GM23248 (cell line): ENCODE results near the gene ARHGAP10. TPM values are rescaled to one million over a fixed set of nuclear protein-coding genes. Genes with fewer than 3 reads are reported as not detected.

Source experiments
- DNase-seq: peaks from one replicate; pipeline ENCODE4 v3.0.0-alpha.2; 2015
- H2AFZ ChIP-seq: fragments of 200-600 bp; sonication (generic); 2 replicates; pipeline ENCODE4 v1.6.1; 2016; ENCODE audit warnings: antibody characterized with exemption
- H3F3A ChIP-seq: fragments of 200-600 bp; sonication (generic); 2 replicates; pipeline ENCODE4 v1.6.1; 2016; ENCODE audit warnings: mild to moderate bottlenecking, antibody characterized with exemption, mixed run types; ENCODE audit not compliant: insufficient read depth
- H3K27ac ChIP-seq: fragments of 200-600 bp; sonication (generic); 2 replicates; pipeline ENCODE4 v1.5.1; 2016; ENCODE audit warnings: mild to moderate bottlenecking
- H3K27me3 ChIP-seq: fragments of 200-600 bp; sonication (generic); replicated peaks from 2 replicates; pipeline ENCODE4 v1.6.1; 2016; ENCODE audit warnings: mild to moderate bottlenecking; ENCODE audit not compliant: insufficient read depth
- H3K36me3 ChIP-seq: fragments of 200-600 bp; sonication (generic); 2 replicates; pipeline ENCODE4 v1.6.1; 2016; ENCODE audit warnings: low read depth, mild to moderate bottlenecking
- H3K4me1 ChIP-seq: fragments of 200-600 bp; sonication (generic); 2 replicates; pipeline ENCODE4 v1.6.1; 2016; ENCODE audit warnings: mild to moderate bottlenecking; ENCODE audit not compliant: insufficient read depth
- H3K4me2 ChIP-seq: fragments of 200-600 bp; sonication (generic); one replicate; pipeline ENCODE4 v1.6.1; 2016; ENCODE audit warnings: mild to moderate bottlenecking; ENCODE audit not compliant: unreplicated experiment
- H3K4me3 ChIP-seq: fragments of 200-600 bp; sonication (generic); 2 replicates; pipeline ENCODE4 v1.5.1; 2016; ENCODE audit warnings: mild to moderate bottlenecking
- H3K79me2 ChIP-seq: fragments of 200-600 bp; sonication (generic); 2 replicates; pipeline ENCODE4 v1.6.1; 2016; ENCODE audit warnings: mild to moderate bottlenecking; ENCODE audit not compliant: insufficient read depth
- H3K9ac ChIP-seq: fragments of 200-600 bp; sonication (generic); 2 replicates; pipeline ENCODE4 v1.6.1; 2016; ENCODE audit warnings: mild to moderate bottlenecking
- H3K9me2 ChIP-seq: fragments of 200-600 bp; sonication (generic); 2 replicates; pipeline ENCODE4 v1.6.1; 2016; ENCODE audit warnings: mixed run types, mild to moderate bottlenecking, moderate library complexity; ENCODE audit not compliant: insufficient read depth
- H3K9me3 ChIP-seq: fragments of 200-600 bp; sonication (generic); one replicate; pipeline ENCODE4 v1.6.1; 2017; ENCODE audit warnings: low read depth
- H4K20me1 ChIP-seq: fragments of 200-600 bp; sonication (generic); 2 replicates; pipeline ENCODE4 v1.6.0; 2016; ENCODE audit not compliant: insufficient read depth
- EZH2 ChIP-seq: fragments of 200-600 bp; sonication (generic); IDR thresholded peaks from 2 replicates; pipeline ENCODE4 v1.6.1; 2018; ENCODE audit warnings: antibody characterized with exemption, mild to moderate bottlenecking; ENCODE audit not compliant: insufficient read depth, poor library complexity, severe bottlenecking
- EZH2phosphoT487 ChIP-seq: fragments of 200-600 bp; sonication (generic); IDR thresholded peaks from 2 replicates; pipeline ENCODE4 v1.6.1; 2018; ENCODE audit warnings: antibody characterized with exemption, moderate library complexity, mild to moderate bottlenecking, low read depth; ENCODE audit not compliant: insufficient read depth
- WGBS, 2 experiments: methylation state at CpG; one replicate each; pipeline ENCODE4 v1.1.6; 2015 to 2017; ENCODE audit warnings: low lambda C conversion rate in 2 of 2, low coverage in 1 of 2; ENCODE audit errors: missing lambda C conversion rate in 2 of 2; 5-methylcytosine and 5-hydroxymethylcytosine counted together
- in situ Hi-C: fragments of 300-500 bp; cut with MboI; formaldehyde crosslinking; loops from 2 replicates; pipeline ENCODE4 v1.15.0; 2020
- polyA plus RNA-seq: library from polyadenylated mRNA; unstranded; fragments of >200 nt; fragmentation: Nextera tagmentation; extraction: Ambion mirVana; gene quantifications from 2 replicates; pipeline ENCODE4 v1.2.1, GENCODE V29; 2016
- total RNA-seq: library from RNA; depleted of rRNA; stranded (reverse); fragments of >200 nt; shearing (Covaris generic); gene quantifications from 2 replicates; pipeline ENCODE4 v1.2.3, GENCODE V29; 2014

The ARHGAP10 gene
- total and polyA plus RNA-seq, 2 experiments from 2014 or later = 19.5 to 24.8 TPM

GRCh38 chr4:148089624-148090023, 357.7 kb downstream of the ARHGAP10 start:
- H3K27ac ChIP-seq = no peak overlapping the region
- no peak for DNase-seq
- no peaks in the 10 kb centered on the region for H3F3A ChIP-seq
- H3K36me3 ChIP-seq = no peaks in the 10 kb centered on the region
- no peaks in the 10 kb centered on the region for H3K9me2 ChIP-seq
- in situ Hi-C loops = no loop called here
- H3K9ac ChIP-seq = no peak overlapping the region
- H2AFZ ChIP-seq = no peak overlapping the region
- H3K79me2 ChIP-seq = no peaks in the 10 kb centered on the region
- no peaks in the 10 kb centered on the region for H3K4me1 ChIP-seq
- WGBS, 2 experiments = 81 to 85% methylated on average over 6 of the region's 6 CpGs
- TF ChIP-seq EZH2phosphoT487 (no peak), EZH2 (no peak)
- no peaks in the 10 kb centered on the region for H3K27me3 ChIP-seq
- H3K4me2 ChIP-seq = no peak overlapping the region
- no peak overlapping the region for H3K4me3 ChIP-seq
- H3K9me3 ChIP-seq = no peaks in the 10 kb centered on the region
- no peaks in the 10 kb centered on the region for H4K20me1 ChIP-seq

GRCh38 chr4:148090029-148090428, 358.1 kb downstream of the ARHGAP10 start:
- no peaks in the 10 kb centered on the region for H3K9me3 ChIP-seq
- no peaks in the 10 kb centered on the region for H4K20me1 ChIP-seq
- H3K4me2 ChIP-seq = no peak overlapping the region
- H3K9ac ChIP-seq = no peak overlapping the region
- no peaks in the 10 kb centered on the region for H3K27me3 ChIP-seq
- H3K27ac ChIP-seq = no peak overlapping the region
- no peaks in the 10 kb centered on the region for H3K79me2 ChIP-seq
- no peak overlapping the region for H2AFZ ChIP-seq
- TF ChIP-seq EZH2phosphoT487 (no peak), EZH2 (no peak)
- H3K9me2 ChIP-seq = no peaks in the 10 kb centered on the region
- H3K4me3 ChIP-seq = no peak overlapping the region
- in situ Hi-C loops = no loop called here
- DNase-seq = no peak
- H3K4me1 ChIP-seq = no peaks in the 10 kb centered on the region
- no peaks in the 10 kb centered on the region for H3K36me3 ChIP-seq
- no peaks in the 10 kb centered on the region for H3F3A ChIP-seq
- 91 to 95% methylated on average over 6 of the region's 6 CpGs for WGBS, 2 experiments

- TF ChIP-seq EZH2 = no peak
- TF ChIP-seq EZH2phosphoT487 = no peak
- H3K36me3 ChIP-seq = no peaks in the 10 kb centered on the region
- no peaks in the 10 kb centered on the region for H3K79me2 ChIP-seq
- 86 to 92% methylated on average over 17 of the region's 17 CpGs for WGBS, 2 experiments
- no peak overlapping the region for H3K4me3 ChIP-seq
- no peak for DNase-seq
- in situ Hi-C loops = no loop called here
- H3F3A ChIP-seq = no peaks in the 10 kb centered on the region
- no peak overlapping the region for H3K9ac ChIP-seq
- no peaks in the 10 kb centered on the region for H3K27me3 ChIP-seq
- no peak overlapping the region for H3K4me2 ChIP-seq
- no peak overlapping the region for H2AFZ ChIP-seq
- H3K27ac ChIP-seq = no peak overlapping the region
- no peaks in the 10 kb centered on the region for H3K4me1 ChIP-seq
- H3K9me3 ChIP-seq = no peaks in the 10 kb centered on the region
- no peaks in the 10 kb centered on the region for H3K9me2 ChIP-seq
- H4K20me1 ChIP-seq = no peaks in the 10 kb centered on the region
Measured at GRCh38 chr4:148090503-148091476, 358.9 kb downstream of the ARHGAP10 start.

DNA sequence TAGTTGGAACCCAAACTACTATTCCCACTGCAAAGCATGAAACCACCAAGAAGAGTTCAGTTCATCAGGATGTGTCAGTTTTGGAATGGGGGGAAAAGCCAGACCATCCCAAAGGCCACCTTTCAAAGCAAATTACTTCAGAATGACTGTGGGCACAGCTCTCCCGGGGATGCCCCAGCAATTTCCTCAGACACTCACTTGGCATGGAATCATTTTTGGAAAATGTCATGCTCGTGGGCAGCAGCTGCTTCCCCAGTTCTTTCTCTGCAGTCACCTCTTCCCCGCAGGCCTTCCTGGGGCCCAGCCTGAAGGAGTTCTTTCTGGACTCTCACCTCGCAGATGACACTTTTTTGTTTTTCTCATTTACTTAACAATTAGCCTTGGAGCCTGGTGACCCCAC, 360.0 kb downstream of the ARHGAP10 start:
- in situ Hi-C loops = no loop called here
- TF ChIP-seq EZH2 (no peak), EZH2phosphoT487 (no peak)
- H3K9me2 ChIP-seq = no peaks in the 10 kb centered on the region
- no peak overlapping the region for H3K4me3 ChIP-seq
- H3K4me2 ChIP-seq = no peak overlapping the region
- 78 to 81% methylated on average over 4 of the region's 4 CpGs for WGBS, 2 experiments
- no peak overlapping the region for H3K9ac ChIP-seq
- no peaks in the 10 kb centered on the region for H3K4me1 ChIP-seq
- no peaks in the 10 kb centered on the region for H3F3A ChIP-seq
- DNase-seq = no peak
- no peaks in the 10 kb centered on the region for H3K9me3 ChIP-seq
- H3K36me3 ChIP-seq = no peaks in the 10 kb centered on the region
- H3K27me3 ChIP-seq = no peaks in the 10 kb centered on the region
- H4K20me1 ChIP-seq = no peaks in the 10 kb centered on the region
- no peaks in the 10 kb centered on the region for H3K79me2 ChIP-seq
- no peak overlapping the region for H2AFZ ChIP-seq
- H3K27ac ChIP-seq = no peak overlapping the region
